Panc1 (cell line): ENCODE measurements around the gene NOXO1. TPM values are rescaled to one million over a fixed set of nuclear protein-coding genes. Genes with fewer than 3 reads are reported as not detected.
A peak's percentile ranks its signal among the peaks of the same experiment; 100 is the strongest.
"Not testable (repeated sequence)": the region's sequence is repeated elsewhere in the genome, so short reads cannot be mapped to it uniquely, and the experiment has no call there.

Experiments
- ATAC-seq: fragments of 200-7000 bp; cut with Tn5 transposase; 2 replicates; pipeline ENCODE4 v1.9.1; 2020; ENCODE audit warnings: mild to moderate bottlenecking, moderate library complexity
- BruUV-seq: library from RNA; stranded (reverse); fragments of 400-500 nt; replicated peaks from 2 replicates; lab custom pipeline; 2021; lab: Mats Ljungman, UMichigan
- CTCF ChIA-PET: fragments of 300-600 bp; sonication (Branson Sonifier 250); formaldehyde crosslinking; loops from one replicate; lab custom pipeline; 2022; ENCODE audit warnings: antibody characterized with exemption; lab: Charles Lee
- POLR2A ChIA-PET: fragments of 300-600 bp; sonication (Branson Sonifier 250); formaldehyde crosslinking; loops from one replicate; lab custom pipeline; 2022; ENCODE audit warnings: antibody characterized with exemption; lab: Charles Lee
- DNase-seq: peaks from one replicate; pipeline ENCODE4 v3.0.0-alpha.2; 2010; ENCODE audit warnings: low read depth, low spot score
- H3K27ac ChIP-seq: 2 replicates; pipeline ENCODE4 v1.5.1; 2011; ENCODE audit warnings: mild to moderate bottlenecking, low read length, inconsistent platforms
- H3K27me3 ChIP-seq: fragments of 200-500 bp; sonication (Bioruptor generic); 2 replicates; pipeline ENCODE4 v1.6.0; 2014; ENCODE audit warnings: low read length, inconsistent platforms; ENCODE audit not compliant: control insufficient read depth, insufficient read depth
- H3K36me3 ChIP-seq: fragments of 200-500 bp; sonication (Bioruptor generic); 2 replicates; pipeline ENCODE4 v1.5.1; 2014; ENCODE audit warnings: inconsistent platforms, mild to moderate bottlenecking, low read length, moderate library complexity; ENCODE audit not compliant: control insufficient read depth, insufficient read depth
- H3K4me1 ChIP-seq: 2 replicates; pipeline ENCODE4 v1.5.1; 2011; ENCODE audit warnings: inconsistent platforms, mild to moderate bottlenecking, low read length, moderate library complexity; ENCODE audit not compliant: control insufficient read depth, insufficient read depth
- H3K4me3 ChIP-seq, 2 experiments: 2 replicates each; pipeline ENCODE4 v1.5.1; 2011 to 2012; ENCODE audit warnings: low read depth in 2 of 2, low read length in 2 of 2, mild to moderate bottlenecking in 2 of 2, inconsistent platforms in 1 of 2, moderate library complexity in 1 of 2
- H3K9me3 ChIP-seq: fragments of 200-500 bp; sonication (Bioruptor generic); 2 replicates; pipeline ENCODE4 v1.5.1; 2014; ENCODE audit warnings: low read depth, mild to moderate bottlenecking, inconsistent platforms, low read length, moderate library complexity; ENCODE audit not compliant: control insufficient read depth, insufficient read depth
- POLR2AphosphoS5 ChIP-seq: IDR thresholded peaks from 2 replicates; pipeline ENCODE4 v1.6.1; 2012; ENCODE audit warnings: mild to moderate bottlenecking, low read depth, low read length, moderate library complexity
- SIN3A ChIP-seq: IDR thresholded peaks from 2 replicates; pipeline ENCODE4 v1.6.1; 2012; ENCODE audit warnings: low read depth, mild to moderate bottlenecking, low read length, moderate library complexity, borderline replicate concordance; ENCODE audit not compliant: insufficient read depth
- TCF7L2 ChIP-seq: IDR thresholded peaks from 2 replicates; pipeline ENCODE4 v1.6.1; 2011; ENCODE audit warnings: mild to moderate bottlenecking, low read depth, low read length, inconsistent platforms
- in situ Hi-C: cut with HindIII; loops from 2 replicates; pipeline ENCODE4 v1.10.0; 2016; ENCODE audit warnings: low sequenced_read_pairs, low pct_unique_long_range_greater_than_20kb
- intact Hi-C: fragments of 100-400 bp; cut with micrococcal nuclease; formaldehyde crosslinking; loops from one replicate; pipeline ENCODE4 v1.10.0; 2022; ENCODE audit not compliant: unreplicated experiment
- total RNA-seq: library from RNA; stranded (reverse); gene quantifications from one replicate; pipeline ENCODE4 v1.2.1, GENCODE V29; 2021; ENCODE audit not compliant: unreplicated experiment
- TF ChIP-seq, protein P1 (sequence below): fragments of 450-650 bp; IDR thresholded peaks from 2 replicates; pipeline ENCODE4 v1.5.1; 2017; ENCODE audit warnings: mild to moderate bottlenecking
- TF ChIP-seq, protein P2 (sequence below), 2 experiments: IDR thresholded peaks; 2 replicates each; pipeline ENCODE4 v1.6.1; 2011 to 2012; ENCODE audit warnings: low read depth in 2 of 2, control low read depth in 1 of 2, low read length in 1 of 2, mild to moderate bottlenecking in 1 of 2, moderate library complexity in 1 of 2; ENCODE audit not compliant: insufficient read depth in 1 of 2

The NOXO1 gene
- total RNA-seq, 1 experiment from 2014 or later = 4.0 TPM

DNA sequence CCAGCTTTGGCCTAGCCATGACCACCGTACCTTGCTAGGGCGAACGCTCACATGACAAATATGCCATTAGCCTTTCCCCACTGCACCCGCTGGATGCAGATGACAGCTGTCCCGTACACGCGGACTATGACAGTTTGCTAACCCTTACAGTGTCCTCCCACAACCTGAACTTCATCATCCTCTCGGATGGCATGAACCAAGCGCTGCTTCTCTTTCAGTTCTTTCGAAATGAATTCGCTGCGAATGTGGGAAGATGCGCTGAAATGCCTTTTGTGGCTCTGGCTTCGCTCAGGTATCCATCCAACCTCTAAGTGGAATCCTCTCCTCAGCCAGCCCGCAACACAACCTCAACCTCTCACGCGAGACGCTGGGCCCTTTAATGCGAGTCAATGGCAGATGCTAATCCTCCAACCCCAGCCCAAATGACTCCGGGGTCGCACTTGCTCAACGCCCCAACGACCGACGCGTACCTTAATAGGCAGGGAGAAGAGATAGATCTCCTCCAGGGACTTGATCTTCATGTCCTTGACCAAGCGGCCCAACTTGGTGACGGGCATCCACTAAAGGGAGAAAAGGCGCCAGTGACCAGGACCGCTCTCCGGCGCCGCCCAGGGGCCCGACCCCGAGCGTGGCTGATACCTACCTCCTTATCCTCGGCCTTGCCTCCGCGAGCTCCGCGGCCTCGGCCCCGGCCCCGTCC is 17.3 kb downstream of the NOXO1 start:
- Histone ChIP-seq H3K9me3 (no peaks in the 10 kb centered on the region), H3K4me1 (peaks cover 12% of the 10 kb centered on the region), H3K4me3 (peak overlapping the region; percentile 99), H3K27me3 (no peaks in the 10 kb centered on the region), H3K36me3 (peaks cover 11% of the 10 kb centered on the region), H3K27ac (peak overlapping the region; percentile 96)
- TF ChIP-seq, protein P1, sequence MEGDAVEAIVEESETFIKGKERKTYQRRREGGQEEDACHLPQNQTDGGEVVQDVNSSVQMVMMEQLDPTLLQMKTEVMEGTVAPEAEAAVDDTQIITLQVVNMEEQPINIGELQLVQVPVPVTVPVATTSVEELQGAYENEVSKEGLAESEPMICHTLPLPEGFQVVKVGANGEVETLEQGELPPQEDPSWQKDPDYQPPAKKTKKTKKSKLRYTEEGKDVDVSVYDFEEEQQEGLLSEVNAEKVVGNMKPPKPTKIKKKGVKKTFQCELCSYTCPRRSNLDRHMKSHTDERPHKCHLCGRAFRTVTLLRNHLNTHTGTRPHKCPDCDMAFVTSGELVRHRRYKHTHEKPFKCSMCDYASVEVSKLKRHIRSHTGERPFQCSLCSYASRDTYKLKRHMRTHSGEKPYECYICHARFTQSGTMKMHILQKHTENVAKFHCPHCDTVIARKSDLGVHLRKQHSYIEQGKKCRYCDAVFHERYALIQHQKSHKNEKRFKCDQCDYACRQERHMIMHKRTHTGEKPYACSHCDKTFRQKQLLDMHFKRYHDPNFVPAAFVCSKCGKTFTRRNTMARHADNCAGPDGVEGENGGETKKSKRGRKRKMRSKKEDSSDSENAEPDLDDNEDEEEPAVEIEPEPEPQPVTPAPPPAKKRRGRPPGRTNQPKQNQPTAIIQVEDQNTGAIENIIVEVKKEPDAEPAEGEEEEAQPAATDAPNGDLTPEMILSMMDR = no peak; the same call in 1 of the 2 replicates
- TF ChIP-seq TCF7L2 = no peak
- TF ChIP-seq SIN3A = no peak
- TF ChIP-seq POLR2AphosphoS5 = no peak
- TF ChIP-seq, protein P2, sequence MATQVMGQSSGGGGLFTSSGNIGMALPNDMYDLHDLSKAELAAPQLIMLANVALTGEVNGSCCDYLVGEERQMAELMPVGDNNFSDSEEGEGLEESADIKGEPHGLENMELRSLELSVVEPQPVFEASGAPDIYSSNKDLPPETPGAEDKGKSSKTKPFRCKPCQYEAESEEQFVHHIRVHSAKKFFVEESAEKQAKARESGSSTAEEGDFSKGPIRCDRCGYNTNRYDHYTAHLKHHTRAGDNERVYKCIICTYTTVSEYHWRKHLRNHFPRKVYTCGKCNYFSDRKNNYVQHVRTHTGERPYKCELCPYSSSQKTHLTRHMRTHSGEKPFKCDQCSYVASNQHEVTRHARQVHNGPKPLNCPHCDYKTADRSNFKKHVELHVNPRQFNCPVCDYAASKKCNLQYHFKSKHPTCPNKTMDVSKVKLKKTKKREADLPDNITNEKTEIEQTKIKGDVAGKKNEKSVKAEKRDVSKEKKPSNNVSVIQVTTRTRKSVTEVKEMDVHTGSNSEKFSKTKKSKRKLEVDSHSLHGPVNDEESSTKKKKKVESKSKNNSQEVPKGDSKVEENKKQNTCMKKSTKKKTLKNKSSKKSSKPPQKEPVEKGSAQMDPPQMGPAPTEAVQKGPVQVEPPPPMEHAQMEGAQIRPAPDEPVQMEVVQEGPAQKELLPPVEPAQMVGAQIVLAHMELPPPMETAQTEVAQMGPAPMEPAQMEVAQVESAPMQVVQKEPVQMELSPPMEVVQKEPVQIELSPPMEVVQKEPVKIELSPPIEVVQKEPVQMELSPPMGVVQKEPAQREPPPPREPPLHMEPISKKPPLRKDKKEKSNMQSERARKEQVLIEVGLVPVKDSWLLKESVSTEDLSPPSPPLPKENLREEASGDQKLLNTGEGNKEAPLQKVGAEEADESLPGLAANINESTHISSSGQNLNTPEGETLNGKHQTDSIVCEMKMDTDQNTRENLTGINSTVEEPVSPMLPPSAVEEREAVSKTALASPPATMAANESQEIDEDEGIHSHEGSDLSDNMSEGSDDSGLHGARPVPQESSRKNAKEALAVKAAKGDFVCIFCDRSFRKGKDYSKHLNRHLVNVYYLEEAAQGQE (IDR thresholded peaks at IDR 0.05; ENCODE audit: insufficient read depth in 1 of 2, low read depth in 2 of 2, low read length in 1 of 2) = no peak
- DNase-seq (no peak), ATAC-seq (peak; percentile 2)
- no TSS peak for BruUV-seq
- ChIA-PET CTCF (interaction anchor here (0.5 to 0.7 kb wide), 2 partner anchors 21 to 62 kb away, joined by 4 to 6 read pairs; partner anchors contain the start of gene MSRB1), POLR2A (interaction anchor here (0.6 to 1.1 kb wide), 8 partner anchors 20 to 915 kb away, joined by 3 to 13 read pairs (median 10); partner anchors contain the start of genes GFER, NTHL1 and TSC2)
- in situ Hi-C loops (no loop called here), intact Hi-C loops (no loop called here)

DNA sequence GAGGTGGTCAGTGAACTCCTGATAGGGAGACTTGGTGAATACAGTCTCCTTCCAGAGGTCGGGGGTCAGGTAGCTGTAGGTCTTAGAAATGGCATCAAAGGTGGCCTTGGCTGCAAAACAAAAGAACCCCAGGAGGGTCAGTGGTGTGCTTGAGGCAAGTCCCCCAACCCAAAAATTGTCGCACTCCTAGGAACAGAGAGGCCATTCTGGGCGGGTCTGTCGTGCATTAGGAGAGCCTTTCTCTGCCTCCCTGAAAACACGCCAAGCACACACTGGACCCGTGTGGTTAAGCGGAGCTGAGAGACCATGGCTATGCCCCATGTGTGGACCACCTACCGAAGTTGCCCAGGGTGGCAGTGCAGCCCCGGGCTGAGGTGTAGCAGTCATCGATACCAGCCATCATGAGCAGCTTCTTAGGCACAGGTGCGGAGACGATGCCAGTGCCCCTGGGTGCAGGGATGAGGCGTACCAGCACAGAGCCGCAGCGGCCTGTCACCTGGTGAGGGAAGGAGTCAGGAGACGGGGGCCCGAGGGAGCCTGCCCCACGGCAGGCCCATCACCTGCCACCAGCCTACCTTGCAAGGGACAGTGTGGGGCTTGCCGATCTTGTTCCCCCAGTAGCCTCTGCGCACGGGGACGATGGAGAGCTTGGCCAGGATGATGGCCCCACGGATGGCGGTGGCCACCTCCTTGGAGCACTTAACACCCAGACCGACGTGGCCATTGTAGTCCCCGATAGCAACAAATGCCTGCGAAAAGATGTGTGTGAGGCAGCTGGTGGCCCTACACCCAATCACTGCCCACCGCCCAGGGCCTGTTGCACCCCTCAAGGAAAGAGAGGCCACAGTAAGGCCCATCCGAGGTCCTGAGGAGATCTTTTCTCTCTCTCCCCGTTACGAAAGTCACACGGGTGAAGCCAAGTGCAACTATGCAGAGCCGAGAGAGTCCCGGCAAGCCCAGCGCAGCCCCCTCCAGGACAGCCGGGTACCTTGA is 18.8 kb downstream of the NOXO1 start:
- in situ Hi-C loops, POLR2A ChIA-PET, intact Hi-C loops, ATAC-seq, CTCF ChIA-PET, DNase-seq, H3K9me3 ChIP-seq, H3K27me3 ChIP-seq: not testable (repeated sequence)
- TSS peak; percentile 95 for BruUV-seq
- peak overlapping the region; percentile 96 for H3K27ac ChIP-seq
- peaks cover 12% of the 10 kb centered on the region for H3K4me1 ChIP-seq
- H3K4me3 ChIP-seq = peak overlapping the region; percentile 99
- H3K36me3 ChIP-seq = peaks cover 11% of the 10 kb centered on the region
